ENCODE measurements around the gene PIGQ. TPM values are rescaled to one million over a fixed set of nuclear protein-coding genes. Genes with fewer than 3 reads are reported as not detected.

The PIGQ gene
- polyA plus RNA-seq, 1 of the 3 experiments (the other 2 are of a cell fraction) = 38.7 TPM

- peaks cover 14% of the 10 kb centered on the region; the same call in 1 of the 2 replicates for H4K20me1 ChIP-seq (ENCODE audit: insufficient read depth)
- H3K9me3 ChIP-seq = no peaks in the 10 kb centered on the region
- CTCF ChIA-PET = no interaction called here
- 98% methylated on average over 13 of the region's 13 CpGs for WGBS (ENCODE audit: low lambda C conversion rate)
- no peak overlapping the region for H3K9ac ChIP-seq
- H3K4me2 ChIP-seq = no peak overlapping the region
- peaks cover 5% of the 10 kb centered on the region; the same call in 1 of the 2 replicates for H3K79me2 ChIP-seq (ENCODE audit: insufficient read depth)
- POLR2A ChIA-PET = no interaction called here
- no peaks in the 10 kb centered on the region for H3K36me3 ChIP-seq (replicated peaks in 1 of 2; ENCODE audit: control insufficient read depth in 1 of 2, insufficient read depth in 2 of 2, low read length in 1 of 2)
- H3K27ac ChIP-seq (ENCODE audit: low read depth in 2 of 2, low read length in 1 of 2) = no peak overlapping the region
- H3K9me2 ChIP-seq = no peaks in the 10 kb centered on the region
- no peak overlapping the region for H3K4me3 ChIP-seq (ENCODE audit: low read depth in 2 of 2, low read length in 1 of 2)
- DNase-seq = no peak
- TF ChIP-seq YY1 (IDR thresholded peaks at IDR 0.05; ENCODE audit: low read depth) (no peak), EP300 (IDR thresholded peaks at IDR 0.05; ENCODE audit: borderline replicate concordance in 1 of 2, low read depth in 1 of 2, low read length in 1 of 2) (no peak), MXI1 (IDR thresholded peaks at IDR 0.05; ENCODE audit: low read depth, low read length) (no peak), FOSL2 (IDR thresholded peaks at IDR 0.05; ENCODE audit: borderline replicate concordance, low read depth) (no peak), USF1 (IDR thresholded peaks at IDR 0.05; ENCODE audit: borderline replicate concordance, low read depth) (no peak)
- H3K27me3 ChIP-seq (ENCODE audit: insufficient read depth) = no peaks in the 10 kb centered on the region
- H3F3A ChIP-seq (replicated peaks; ENCODE audit: insufficient read depth) = no peaks in the 10 kb centered on the region
- no peaks in the 10 kb centered on the region; a peak in 1 of 4 replicates for H3K4me1 ChIP-seq (ENCODE audit: control insufficient read depth in 1 of 2, insufficient read depth in 2 of 2, low read depth in 1 of 2, low read length in 1 of 2)
- no peak overlapping the region for H2AFZ ChIP-seq (ENCODE audit: low read depth)
Measured at GRCh38 chr16:615122-615521, 45.4 kb downstream of the PIGQ start.

DNA sequence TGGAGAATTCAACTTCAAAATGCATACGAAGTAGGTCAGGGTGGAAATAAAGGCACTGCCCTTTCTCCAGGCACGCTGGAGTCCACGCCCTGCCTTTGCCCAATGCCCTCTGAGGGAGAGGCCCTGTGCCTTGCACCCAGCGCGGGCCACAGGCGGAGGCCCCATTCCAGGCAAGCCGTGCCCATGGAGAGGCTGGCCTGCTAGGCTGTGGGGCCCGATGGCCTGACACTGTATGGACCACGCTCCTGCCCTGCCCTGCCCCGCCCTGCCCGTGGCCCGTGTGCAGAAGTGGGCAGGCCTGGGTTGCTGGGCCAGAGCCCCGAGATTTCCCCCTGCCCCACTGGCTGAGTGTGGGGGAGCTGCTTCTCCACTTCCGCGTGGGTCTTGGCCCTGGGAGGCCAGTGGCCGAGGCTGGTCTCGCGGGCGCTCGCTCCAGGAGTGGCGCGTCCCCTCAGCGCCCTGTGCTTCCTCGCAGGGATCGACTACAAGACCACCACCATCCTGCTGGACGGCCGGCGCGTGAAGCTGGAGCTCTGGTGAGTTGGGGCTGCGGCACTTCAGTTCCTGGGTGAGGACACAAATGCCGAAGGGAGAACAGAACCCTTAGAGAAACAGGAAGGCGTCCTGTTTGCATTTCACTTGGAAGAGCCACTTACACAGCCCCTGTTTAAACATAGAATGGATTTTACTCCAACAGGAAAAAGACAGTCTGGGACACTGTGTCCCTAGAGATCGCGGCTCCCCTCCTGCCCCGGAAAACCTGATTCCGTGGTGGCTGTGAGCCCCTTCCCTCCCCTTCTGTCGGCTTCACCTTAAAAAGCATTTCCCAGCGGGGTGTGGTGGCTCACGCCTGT lies 47.2 kb downstream of the PIGQ start:
- no peaks in the 10 kb centered on the region for H3F3A ChIP-seq (replicated peaks; ENCODE audit: insufficient read depth)
- ChIA-PET CTCF (no interaction called here), POLR2A (no interaction called here)
- no peaks in the 10 kb centered on the region for H3K27me3 ChIP-seq (ENCODE audit: insufficient read depth)
- H3K4me3 ChIP-seq (ENCODE audit: low read depth in 2 of 2, low read length in 1 of 2) = no peak overlapping the region
- no peak overlapping the region for H3K9ac ChIP-seq
- H3K9me2 ChIP-seq = no peaks in the 10 kb centered on the region
- no peaks in the 10 kb centered on the region for H3K36me3 ChIP-seq (replicated peaks in 1 of 2; ENCODE audit: control insufficient read depth in 1 of 2, insufficient read depth in 2 of 2, low read length in 1 of 2)
- no peak overlapping the region for H3K27ac ChIP-seq (ENCODE audit: low read depth in 2 of 2, low read length in 1 of 2)
- H2AFZ ChIP-seq (ENCODE audit: low read depth) = no peak overlapping the region
- peaks cover 10% of the 10 kb centered on the region; the same call in 1 of the 2 replicates for H4K20me1 ChIP-seq (ENCODE audit: insufficient read depth)
- no peak overlapping the region for H3K4me2 ChIP-seq
- no peak for DNase-seq
- H3K79me2 ChIP-seq (ENCODE audit: insufficient read depth) = peaks cover 5% of the 10 kb centered on the region; the same call in 1 of the 2 replicates
- no peaks in the 10 kb centered on the region for H3K9me3 ChIP-seq
- no peaks in the 10 kb centered on the region; a peak in 1 of 4 replicates for H3K4me1 ChIP-seq (ENCODE audit: control insufficient read depth in 1 of 2, insufficient read depth in 2 of 2, low read depth in 1 of 2, low read length in 1 of 2)
- WGBS (ENCODE audit: low lambda C conversion rate) = 98% methylated on average over 28 of the region's 39 CpGs
- TF ChIP-seq JUND (IDR thresholded peaks at IDR 0.05) (no peak), SIN3A (IDR thresholded peaks at IDR 0.05; ENCODE audit: borderline replicate concordance, low read depth, low read length) (no peak), FOXJ3 (CRISPR knock-in tag; IDR thresholded peaks at IDR 0.05) (no peak), NFIC (IDR thresholded peaks at IDR 0.05; ENCODE audit: borderline replicate concordance) (no peak), RCOR1 (IDR thresholded peaks at IDR 0.05; ENCODE audit: low read length) (no peak), CHD2 (IDR thresholded peaks at IDR 0.05; ENCODE audit: low read length, partially characterized antibody) (no peak), USF1 (IDR thresholded peaks at IDR 0.05; ENCODE audit: borderline replicate concordance, low read depth) (no peak), RAD21 (IDR thresholded peaks at IDR 0.05; ENCODE audit: low read length) (no peak), GABPA (IDR thresholded peaks at IDR 0.05; ENCODE audit: low read depth) (no peak), ELF1 (IDR thresholded peaks at IDR 0.05) (no peak), MXI1 (IDR thresholded peaks at IDR 0.05; ENCODE audit: low read depth, low read length) (no peak), RFX5 (IDR thresholded peaks at IDR 0.05; ENCODE audit: low read length) (no peak)
